NCI-H524 treated with DMSO at 0.1 percent for 48 hours (cell line): ENCODE measurements around the gene TOE1.
A peak's percentile ranks its signal among the peaks of the same experiment; 100 is the strongest.
"Not testable (repeated sequence)": the region's sequence is repeated elsewhere in the genome, so short reads cannot be mapped to it uniquely, and the experiment has no call there.

Experiments used
- DNase-seq: peaks from one replicate; lab custom pipeline; 2025; lab: John Stamatoyannopoulos, UW

TOE1 gene

DNA sequence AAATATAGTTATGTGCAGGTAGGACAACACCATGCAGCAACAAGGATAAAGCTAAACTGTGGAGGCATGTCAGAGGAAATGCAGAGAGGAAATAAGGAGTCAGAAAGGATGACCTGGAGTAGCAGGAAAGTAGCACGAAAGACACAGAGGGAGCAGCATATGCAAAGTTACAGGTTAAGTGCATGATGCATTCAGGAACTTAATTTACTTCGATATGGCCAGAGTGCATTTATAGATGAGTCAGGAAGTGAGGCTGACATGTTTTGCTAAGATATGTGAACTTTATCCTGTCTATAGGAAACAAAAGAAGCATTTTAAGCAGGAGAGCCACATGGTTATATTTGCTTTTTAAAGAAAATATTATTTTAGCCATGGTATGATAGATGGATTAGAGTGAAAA is 15.7 kb downstream of the TOE1 start:
- DNase-seq = no peak

DNA sequence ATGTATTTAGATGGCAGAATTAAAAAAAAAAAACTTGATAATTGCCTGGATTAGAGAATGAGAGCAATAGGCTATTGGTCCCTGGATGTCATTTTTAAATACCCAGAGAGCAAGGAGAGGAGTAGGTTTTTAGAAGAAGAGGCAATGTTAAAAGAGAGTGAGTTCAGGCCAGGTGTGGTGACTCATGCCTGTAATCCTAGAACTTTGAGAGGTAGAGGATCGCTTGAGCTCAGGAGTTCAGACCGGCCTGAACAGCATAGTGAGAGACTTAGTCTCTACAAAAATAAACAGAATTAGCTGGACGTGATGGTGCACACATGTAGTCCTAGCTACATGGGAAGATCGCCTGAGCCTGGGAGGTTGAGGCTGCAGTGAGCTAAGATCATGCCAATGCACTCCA is 16.2 kb downstream of the TOE1 start:
- DNase-seq = no peak

- no peak for DNase-seq
Observed at GRCh38 chr1:45359882-45360513, 20.0 kb downstream of the TOE1 start.

DNA sequence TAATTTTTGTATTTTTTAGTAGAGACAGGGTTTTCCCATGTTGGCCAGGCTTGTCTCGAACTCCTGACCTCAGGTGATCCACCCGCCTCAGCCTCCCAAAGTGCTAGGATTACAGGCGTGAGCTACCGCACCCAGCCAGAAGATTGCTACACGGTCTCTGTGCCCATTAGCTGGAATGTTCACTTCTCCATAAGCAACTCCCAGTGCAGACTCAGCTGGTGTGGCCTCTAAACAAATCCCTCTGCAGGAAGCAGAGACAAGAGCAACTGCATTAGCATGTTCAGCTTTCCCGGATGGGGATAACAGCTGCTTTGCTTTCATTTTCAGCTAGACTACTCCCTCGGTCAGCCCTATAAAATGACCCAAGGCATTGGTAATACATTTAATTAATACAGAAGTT is 21.0 kb downstream of the TOE1 start:
- not testable (repeated sequence) for DNase-seq

GRCh38 chr1:45364294-45364693 is 24.3 kb downstream of the TOE1 start:
- DNase-seq = no peak

DNA sequence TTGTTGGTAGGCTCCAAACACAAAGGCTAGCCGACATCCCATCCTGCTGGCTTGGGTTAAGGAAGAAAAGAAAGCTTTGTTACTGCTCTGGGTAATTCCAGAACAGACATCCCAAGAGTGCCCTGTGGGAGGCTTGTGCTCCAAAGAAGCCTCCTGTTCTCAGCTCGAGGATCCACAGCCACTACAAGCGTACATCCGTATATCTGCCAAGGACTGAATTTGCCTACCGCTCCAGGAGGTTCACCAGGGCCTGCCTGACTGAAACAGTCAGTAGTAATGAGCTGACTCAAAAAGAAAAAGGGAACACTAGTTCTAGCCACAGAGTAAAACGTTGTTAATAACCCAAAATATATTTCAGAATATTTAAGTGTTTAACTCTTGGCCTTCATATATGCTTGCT is 25.1 kb downstream of the TOE1 start:
- no peak for DNase-seq

GRCh38 chr1:45370575-45370974 is 30.6 kb downstream of the TOE1 start:
- DNase-seq = no peak

DNA sequence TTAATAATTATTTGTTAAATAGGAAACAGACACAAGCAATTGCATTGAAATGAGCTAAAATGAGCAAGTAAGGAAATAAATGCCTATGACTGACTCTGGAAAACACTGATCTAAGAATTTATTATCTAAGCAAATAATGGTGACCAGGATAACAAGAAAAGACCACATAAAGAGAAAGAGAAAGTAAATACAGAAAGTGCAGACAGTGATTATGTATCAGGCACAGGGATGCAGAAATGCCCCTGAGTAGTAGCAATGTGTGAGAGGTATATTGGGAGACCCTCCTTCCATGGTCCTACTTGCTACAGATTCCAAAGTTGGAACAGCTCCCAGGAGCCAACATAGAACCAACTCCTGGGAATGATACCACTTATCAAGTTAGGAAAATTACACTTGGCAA is 33.6 kb downstream of the TOE1 start:
- DNase-seq = no peak

DNA sequence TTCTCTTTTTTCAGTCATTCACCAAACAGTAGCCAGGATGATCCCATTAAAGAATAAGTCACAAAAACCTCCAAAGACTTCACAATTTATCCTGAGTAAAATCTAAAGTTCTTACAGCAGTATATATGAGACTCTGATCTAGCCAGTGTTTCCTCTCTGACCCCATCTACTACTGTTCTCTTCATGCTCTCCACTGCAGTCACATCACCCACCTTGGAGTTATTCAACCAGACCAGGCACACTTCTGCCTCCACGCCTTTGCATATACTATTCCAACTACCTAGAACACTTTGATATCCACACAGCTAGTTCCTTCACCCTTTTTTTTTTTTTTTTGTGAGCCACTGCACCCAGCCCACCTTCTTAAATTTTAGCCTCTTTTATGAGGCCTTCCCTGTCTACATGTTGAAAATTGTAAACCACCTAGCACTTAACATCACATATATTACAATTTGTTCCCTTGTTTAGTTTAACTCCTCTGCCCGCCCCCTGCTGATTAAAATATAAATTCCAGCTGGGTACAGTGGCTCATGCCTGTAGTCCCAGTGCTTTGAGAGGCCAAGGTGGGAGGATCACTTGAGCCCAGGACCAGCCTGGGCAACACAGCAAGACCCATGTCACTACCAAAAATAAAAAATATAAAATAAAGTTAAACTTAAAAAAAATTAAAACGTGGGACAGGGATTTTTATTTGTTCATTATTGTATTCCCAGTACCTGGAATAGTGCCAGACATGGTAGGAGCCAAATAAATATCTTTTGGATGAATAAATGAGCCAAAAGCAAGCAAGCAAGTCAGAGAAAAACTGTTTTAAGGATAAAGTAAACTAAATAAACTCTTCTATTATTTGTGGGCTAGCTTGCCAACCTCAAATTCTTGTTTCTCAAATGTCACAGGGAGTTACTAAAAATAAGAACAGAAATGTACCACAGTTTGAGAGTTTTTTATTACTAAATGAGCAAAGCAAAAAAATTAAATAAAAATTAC is 35.4 kb downstream of the TOE1 start:
- no peak for DNase-seq

DNA sequence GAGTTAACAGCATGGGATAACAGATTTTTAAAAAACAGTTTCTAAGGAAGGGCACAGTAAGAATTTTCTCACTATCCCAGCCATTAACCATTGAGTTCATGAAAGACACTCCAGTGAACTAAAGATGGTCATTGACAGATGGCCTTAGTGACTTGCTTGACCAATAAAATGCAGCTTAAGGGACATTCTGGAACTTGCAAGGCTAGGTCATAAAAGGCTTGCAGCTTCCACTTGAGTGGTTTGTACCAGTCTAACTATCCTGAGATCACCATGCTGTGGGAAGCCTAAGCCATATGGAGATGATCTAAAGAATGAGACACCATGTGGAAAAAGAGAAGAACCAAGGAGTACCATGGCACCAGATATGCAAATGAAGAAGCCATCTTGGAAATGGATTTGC is 38.2 kb downstream of the TOE1 start:
- no peak for DNase-seq

DNA sequence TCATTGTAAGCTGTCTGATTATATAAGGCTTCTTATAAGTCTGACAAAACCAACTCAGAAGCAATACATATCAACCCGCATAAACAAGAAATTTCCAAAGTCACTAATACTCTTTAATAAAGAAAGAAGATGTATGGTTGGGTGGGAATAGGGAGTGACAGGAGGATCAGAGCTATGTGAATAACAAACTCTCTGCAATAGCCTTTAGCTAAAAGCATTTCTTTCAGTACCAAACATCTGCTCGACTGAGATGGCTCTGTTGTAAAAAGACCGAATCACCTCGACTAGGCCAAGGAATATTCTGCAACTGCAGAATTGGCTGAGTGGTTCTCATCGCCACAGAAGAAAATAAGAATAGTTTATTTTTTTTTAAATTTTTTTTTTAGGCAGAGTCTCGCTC is 39.6 kb downstream of the TOE1 start:
- no peak for DNase-seq

DNA sequence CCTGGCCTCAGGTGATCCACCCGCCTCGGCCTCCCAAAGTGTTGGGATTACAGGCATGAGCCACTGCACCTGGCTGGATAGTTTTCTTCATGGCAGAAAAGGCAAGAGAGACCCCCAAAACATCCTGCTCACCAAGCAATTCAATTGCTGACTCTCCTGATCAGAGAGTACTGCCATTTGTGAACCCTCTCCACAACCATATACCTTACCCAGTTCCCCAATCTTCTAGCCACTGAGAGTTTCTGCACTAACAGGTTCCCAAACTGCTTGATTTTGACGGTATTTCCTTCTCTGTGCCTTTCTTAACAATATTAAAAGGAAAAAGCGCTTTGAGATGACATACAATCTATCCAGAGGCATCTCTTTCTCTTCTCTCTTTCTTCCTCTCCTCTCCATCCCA is 40.2 kb downstream of the TOE1 start:
- DNase-seq = no peak

GRCh38 chr1:45380730-45381129 is 40.8 kb downstream of the TOE1 start:
- no peak for DNase-seq

DNA sequence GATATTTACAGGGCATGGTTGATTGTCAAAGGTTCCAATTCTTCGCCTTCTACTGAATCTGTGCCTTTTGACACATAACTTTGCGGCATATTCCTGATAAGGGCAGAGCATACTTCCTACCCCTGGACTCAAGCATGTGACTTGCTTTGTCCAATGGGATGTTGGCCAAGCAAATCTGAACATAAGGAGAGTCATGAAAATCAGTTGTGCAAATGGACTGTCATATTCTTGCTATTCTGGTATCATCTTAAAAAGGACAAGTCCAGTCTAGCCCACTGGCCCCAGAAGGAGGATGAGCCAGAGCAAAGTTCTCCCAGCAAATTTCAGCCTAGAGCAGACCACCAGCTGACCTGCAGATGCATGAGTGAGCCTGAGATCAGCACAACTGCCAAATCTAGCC is 41.3 kb downstream of the TOE1 start:
- no peak for DNase-seq

GRCh38 chr1:45383191-45383590 is 43.2 kb downstream of the TOE1 start:
- DNase-seq = no peak

DNA sequence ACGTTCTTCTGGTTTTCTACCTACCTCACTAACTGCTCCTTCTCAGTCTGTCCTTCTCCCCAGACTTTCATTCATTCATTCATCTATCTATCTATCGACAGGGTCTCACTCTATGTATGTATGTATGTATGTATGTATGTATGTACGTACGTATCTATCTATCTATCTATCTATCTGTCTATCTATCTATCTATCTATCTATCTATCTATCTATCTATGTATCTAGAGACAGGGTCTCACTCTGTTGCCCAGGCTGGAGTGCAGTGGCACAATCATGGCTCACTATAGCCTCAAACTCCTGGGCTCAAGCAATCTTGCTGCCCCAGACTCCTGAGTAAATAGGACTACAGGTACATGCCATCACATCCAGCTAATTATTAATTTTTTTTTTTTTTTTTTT is 44.2 kb downstream of the TOE1 start:
- DNase-seq = not testable (repeated sequence)

DNA sequence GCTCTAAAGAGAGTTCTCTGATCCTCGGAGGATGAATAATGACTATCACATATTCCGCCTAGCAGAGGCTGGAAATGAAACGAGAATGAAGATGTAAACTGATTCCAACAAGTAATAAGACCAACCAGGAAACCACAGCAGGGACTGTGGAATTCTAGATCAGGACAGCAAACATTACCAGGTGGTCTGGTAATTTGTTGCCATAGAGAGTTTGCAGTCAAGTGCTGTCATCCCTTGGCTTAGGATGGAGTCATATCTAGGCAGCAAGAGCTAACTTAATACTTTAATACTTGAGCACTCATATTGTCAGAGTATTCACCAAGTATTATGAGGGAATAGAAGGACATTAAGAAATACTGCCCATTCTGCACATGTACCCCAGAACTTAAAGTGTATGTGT is 45.3 kb downstream of the TOE1 start:
- DNase-seq = peak; percentile 82

- DNase-seq = no peak
Observed at GRCh38 chr1:45386219-45386618, 46.2 kb downstream of the TOE1 start.
